Measurements from ENCODE around the gene LTBP1.

GRCh38 chr2:33375054-33375453 is 428.3 kb downstream of the LTBP1 start:
- no peak for TF ChIP-seq POLR2A (IDR thresholded peaks at IDR 0.05)
- TF ChIP-seq, protein P1, sequence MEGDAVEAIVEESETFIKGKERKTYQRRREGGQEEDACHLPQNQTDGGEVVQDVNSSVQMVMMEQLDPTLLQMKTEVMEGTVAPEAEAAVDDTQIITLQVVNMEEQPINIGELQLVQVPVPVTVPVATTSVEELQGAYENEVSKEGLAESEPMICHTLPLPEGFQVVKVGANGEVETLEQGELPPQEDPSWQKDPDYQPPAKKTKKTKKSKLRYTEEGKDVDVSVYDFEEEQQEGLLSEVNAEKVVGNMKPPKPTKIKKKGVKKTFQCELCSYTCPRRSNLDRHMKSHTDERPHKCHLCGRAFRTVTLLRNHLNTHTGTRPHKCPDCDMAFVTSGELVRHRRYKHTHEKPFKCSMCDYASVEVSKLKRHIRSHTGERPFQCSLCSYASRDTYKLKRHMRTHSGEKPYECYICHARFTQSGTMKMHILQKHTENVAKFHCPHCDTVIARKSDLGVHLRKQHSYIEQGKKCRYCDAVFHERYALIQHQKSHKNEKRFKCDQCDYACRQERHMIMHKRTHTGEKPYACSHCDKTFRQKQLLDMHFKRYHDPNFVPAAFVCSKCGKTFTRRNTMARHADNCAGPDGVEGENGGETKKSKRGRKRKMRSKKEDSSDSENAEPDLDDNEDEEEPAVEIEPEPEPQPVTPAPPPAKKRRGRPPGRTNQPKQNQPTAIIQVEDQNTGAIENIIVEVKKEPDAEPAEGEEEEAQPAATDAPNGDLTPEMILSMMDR (IDR thresholded peaks at IDR 0.05): no peak
- no peak for TF ChIP-seq EP300 (IDR thresholded peaks at IDR 0.05)

Data from ovary (tissue), 3 donors.